SK-N-SH treated with all-trans-retinoic acid at 6 μM for 48 hours (cell line): ENCODE measurements around the gene MAK.

ENCODE experiments used
- ATAC-seq: fragments of 200-7000 bp; cut with Tn5 transposase; 3 replicates; pipeline ENCODE4 v1.9.1; 2020; ENCODE audit warnings: mild to moderate bottlenecking, moderate library complexity
- ARNTL ChIP-seq: fragments of 450-650 bp; formaldehyde crosslinking; IDR thresholded peaks from 2 replicates; pipeline ENCODE4 v1.5.0; 2020; ENCODE audit warnings: low read depth, mild to moderate bottlenecking, moderate library complexity, borderline replicate concordance
- BACH2 ChIP-seq: fragments of 250-450 bp; sonication (Bioruptor Pico); IDR thresholded peaks from 2 replicates; pipeline ENCODE4 v1.9.0; 2021; ENCODE audit warnings: mild to moderate bottlenecking, borderline replicate concordance
- CREB5 ChIP-seq: fragments of 250-450 bp; sonication (Bioruptor Pico); IDR thresholded peaks from 2 replicates; pipeline ENCODE4 v1.5.1; 2020; ENCODE audit warnings: low read depth, mild to moderate bottlenecking, moderate library complexity
- CSDC2 ChIP-seq: fragments of 250-450 bp; sonication (Bioruptor Pico); IDR thresholded peaks from 2 replicates; pipeline ENCODE4 v1.5.0; 2020; ENCODE audit warnings: mild to moderate bottlenecking, moderate library complexity
- CSRNP3 ChIP-seq: fragments of 250-450 bp; sonication (Bioruptor Pico); IDR thresholded peaks from 2 replicates; pipeline ENCODE4 v1.5.1; 2021; ENCODE audit warnings: mild to moderate bottlenecking, moderate library complexity
- ESRRG ChIP-seq: fragments of 250-450 bp; sonication (Bioruptor Pico); IDR thresholded peaks from 2 replicates; pipeline ENCODE4 v1.6.1; 2021; ENCODE audit warnings: mild to moderate bottlenecking
- GLIS3 ChIP-seq: fragments of 250-450 bp; sonication (Bioruptor Pico); IDR thresholded peaks from 2 replicates; pipeline ENCODE4 v1.5.0; 2020; ENCODE audit warnings: mild to moderate bottlenecking, moderate library complexity
- OSR1 ChIP-seq: fragments of 250-450 bp; sonication (Bioruptor Pico); IDR thresholded peaks from 2 replicates; pipeline ENCODE4 v1.8.0; 2022; ENCODE audit warnings: moderate library complexity, mild to moderate bottlenecking, inconsistent platforms
- RARB ChIP-seq: fragments of 250-450 bp; sonication (Bioruptor Pico); IDR thresholded peaks from 2 replicates; pipeline ENCODE4 v1.8.0; 2021; ENCODE audit warnings: mild to moderate bottlenecking, moderate library complexity
- SNAI2 ChIP-seq: fragments of 250-450 bp; sonication (Bioruptor Pico); IDR thresholded peaks from 2 replicates; pipeline ENCODE4 v1.5.0; 2020; ENCODE audit warnings: mild to moderate bottlenecking, moderate library complexity
- TCF4 ChIP-seq: fragments of 250-450 bp; sonication (Bioruptor Pico); IDR thresholded peaks from 2 replicates; pipeline ENCODE4 v1.8.0; 2021; ENCODE audit warnings: mild to moderate bottlenecking, moderate library complexity, borderline replicate concordance
- TOX ChIP-seq: fragments of 250-450 bp; sonication (Bioruptor Pico); IDR thresholded peaks from 2 replicates; pipeline ENCODE4 v1.8.0; 2021; ENCODE audit warnings: mild to moderate bottlenecking, moderate library complexity, borderline replicate concordance
- ZC3H10 ChIP-seq: fragments of 250-450 bp; sonication (Bioruptor Pico); IDR thresholded peaks from 2 replicates; pipeline ENCODE4 v1.5.1; 2021; ENCODE audit warnings: mild to moderate bottlenecking, moderate library complexity
- ZFP3 ChIP-seq: fragments of 250-450 bp; sonication (Bioruptor Pico); IDR thresholded peaks from 2 replicates; pipeline ENCODE4 v1.5.0; 2020; ENCODE audit warnings: mild to moderate bottlenecking, moderate library complexity
- ZFP30 ChIP-seq: fragments of 450-650 bp; formaldehyde crosslinking; IDR thresholded peaks from 2 replicates; pipeline ENCODE4 v1.5.0; 2022; ENCODE audit warnings: mild to moderate bottlenecking, moderate library complexity
- ZNF565 ChIP-seq: fragments of 450-650 bp; formaldehyde crosslinking; conservative IDR thresholded peaks from 2 replicates; pipeline ENCODE4 v1.5.0; 2020; ENCODE audit warnings: low read depth, mild to moderate bottlenecking, moderate library complexity
- ZNF8 ChIP-seq: fragments of 450-650 bp; formaldehyde crosslinking; IDR thresholded peaks from 2 replicates; pipeline ENCODE4 v1.5.0; 2020; ENCODE audit warnings: mild to moderate bottlenecking, moderate library complexity
- TF ChIP-seq, protein P1 (sequence below): fragments of 250-450 bp; sonication (Bioruptor Pico); IDR thresholded peaks from 2 replicates; pipeline ENCODE4 v1.8.0; 2021; ENCODE audit warnings: low read depth, mild to moderate bottlenecking, moderate library complexity, borderline replicate concordance
- TF ChIP-seq, protein P2 (sequence below): fragments of 250-450 bp; sonication (Bioruptor Pico); IDR thresholded peaks from 2 replicates; pipeline ENCODE4 v1.8.0; 2020; ENCODE audit warnings: mild to moderate bottlenecking, moderate library complexity, borderline replicate concordance

Gene MAK

DNA sequence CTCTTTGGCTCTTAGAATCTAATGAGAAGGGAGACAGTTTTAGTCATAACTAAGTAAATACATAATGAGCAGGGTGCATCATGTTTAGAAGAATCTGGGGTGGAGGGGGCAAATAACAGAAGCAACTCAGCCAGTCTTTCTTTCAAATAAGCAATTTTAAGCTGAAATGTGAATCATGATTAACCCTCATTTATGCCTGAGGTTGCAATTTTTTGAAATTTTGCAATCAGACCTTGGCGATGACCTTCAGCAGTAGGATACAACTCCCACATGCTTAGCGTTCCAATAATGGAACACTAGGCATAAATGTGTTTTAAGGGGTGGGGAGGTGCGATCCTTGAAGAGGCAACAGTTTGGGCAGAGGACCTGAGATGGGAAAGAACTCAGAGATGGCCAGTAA lies 60.1 kb downstream of the MAK start (continued):
- TF ChIP-seq CREB5 (CRISPR knock-in tag) = no peak
- TF ChIP-seq SNAI2 (CRISPR knock-in tag) = no peak

- TF ChIP-seq, protein P1, sequence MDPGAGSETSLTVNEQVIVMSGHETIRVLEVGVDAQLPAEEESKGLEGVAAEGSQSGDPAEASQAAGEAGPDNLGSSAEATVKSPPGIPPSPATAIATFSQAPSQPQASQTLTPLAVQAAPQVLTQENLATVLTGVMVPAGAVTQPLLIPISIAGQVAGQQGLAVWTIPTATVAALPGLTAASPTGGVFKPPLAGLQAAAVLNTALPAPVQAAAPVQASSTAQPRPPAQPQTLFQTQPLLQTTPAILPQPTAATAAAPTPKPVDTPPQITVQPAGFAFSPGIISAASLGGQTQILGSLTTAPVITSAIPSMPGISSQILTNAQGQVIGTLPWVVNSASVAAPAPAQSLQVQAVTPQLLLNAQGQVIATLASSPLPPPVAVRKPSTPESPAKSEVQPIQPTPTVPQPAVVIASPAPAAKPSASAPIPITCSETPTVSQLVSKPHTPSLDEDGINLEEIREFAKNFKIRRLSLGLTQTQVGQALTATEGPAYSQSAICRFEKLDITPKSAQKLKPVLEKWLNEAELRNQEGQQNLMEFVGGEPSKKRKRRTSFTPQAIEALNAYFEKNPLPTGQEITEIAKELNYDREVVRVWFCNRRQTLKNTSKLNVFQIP (CRISPR knock-in tag) = no peak
- no peak for TF ChIP-seq ARNTL (CRISPR knock-in tag)
- no peak for ATAC-seq
These were observed 66.9 kb downstream of the MAK start for GRCh38 chr6:10771371-10771894.

DNA sequence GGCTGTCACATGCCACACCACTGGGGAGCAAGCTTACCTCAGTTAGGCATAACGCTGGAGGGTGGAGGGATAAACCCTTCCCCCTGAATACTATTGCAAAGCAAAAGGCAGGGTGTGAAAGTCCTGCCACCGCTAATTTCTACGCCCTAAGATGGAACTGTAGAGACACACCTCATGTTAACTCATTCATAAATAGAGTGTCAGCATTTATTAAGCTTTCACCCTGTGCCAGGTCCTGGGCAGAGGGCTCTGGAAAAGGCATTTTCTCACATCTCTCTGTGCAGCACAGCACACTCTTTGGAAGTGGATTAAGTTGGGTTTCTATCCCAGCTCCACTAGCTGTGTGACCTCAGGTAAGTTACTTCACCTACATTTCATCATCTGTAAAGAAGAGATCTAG lies 68.9 kb downstream of the MAK start:
- no peak for ATAC-seq
- TF ChIP-seq ZFP3 (no peak), ZFP30 (CRISPR knock-in tag) (no peak), BACH2 (CRISPR knock-in tag) (no peak), SNAI2 (CRISPR knock-in tag) (no peak), ZNF8 (CRISPR knock-in tag) (no peak), ZNF565 (CRISPR knock-in tag) (no peak), CREB5 (CRISPR knock-in tag) (no peak), RARB (CRISPR knock-in tag) (no peak), OSR1 (CRISPR knock-in tag) (no peak), CSRNP3 (CRISPR knock-in tag) (no peak), ZC3H10 (CRISPR knock-in tag) (no peak), CSDC2 (CRISPR knock-in tag) (no peak)
- TF ChIP-seq, protein P2, sequence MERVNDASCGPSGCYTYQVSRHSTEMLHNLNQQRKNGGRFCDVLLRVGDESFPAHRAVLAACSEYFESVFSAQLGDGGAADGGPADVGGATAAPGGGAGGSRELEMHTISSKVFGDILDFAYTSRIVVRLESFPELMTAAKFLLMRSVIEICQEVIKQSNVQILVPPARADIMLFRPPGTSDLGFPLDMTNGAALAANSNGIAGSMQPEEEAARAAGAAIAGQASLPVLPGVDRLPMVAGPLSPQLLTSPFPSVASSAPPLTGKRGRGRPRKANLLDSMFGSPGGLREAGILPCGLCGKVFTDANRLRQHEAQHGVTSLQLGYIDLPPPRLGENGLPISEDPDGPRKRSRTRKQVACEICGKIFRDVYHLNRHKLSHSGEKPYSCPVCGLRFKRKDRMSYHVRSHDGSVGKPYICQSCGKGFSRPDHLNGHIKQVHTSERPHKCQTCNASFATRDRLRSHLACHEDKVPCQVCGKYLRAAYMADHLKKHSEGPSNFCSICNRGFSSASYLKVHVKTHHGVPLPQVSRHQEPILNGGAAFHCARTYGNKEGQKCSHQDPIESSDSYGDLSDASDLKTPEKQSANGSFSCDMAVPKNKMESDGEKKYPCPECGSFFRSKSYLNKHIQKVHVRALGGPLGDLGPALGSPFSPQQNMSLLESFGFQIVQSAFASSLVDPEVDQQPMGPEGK (CRISPR knock-in tag) = no peak
- TF ChIP-seq, all 23 proteins: peak for 0

GRCh38 chr6:10763006-10763405 lies 75.3 kb downstream of the MAK start:
- no peak for ATAC-seq
- no peak for TF ChIP-seq ZNF565 (CRISPR knock-in tag)
- TF ChIP-seq GLIS3 (CRISPR knock-in tag) = no peak
- TF ChIP-seq, protein P2 (CRISPR knock-in tag) = no peak
- TF ChIP-seq BACH2 (CRISPR knock-in tag) = no peak
- TF ChIP-seq, protein P1 (CRISPR knock-in tag) = no peak
- no peak for TF ChIP-seq RARB (CRISPR knock-in tag)
- TF ChIP-seq OSR1 (CRISPR knock-in tag) = no peak
- no peak for TF ChIP-seq CSRNP3 (CRISPR knock-in tag)
- no peak for TF ChIP-seq TCF4 (CRISPR knock-in tag)
- TF ChIP-seq TOX = no peak
- no peak for TF ChIP-seq ZFP30 (CRISPR knock-in tag)
- TF ChIP-seq ESRRG (CRISPR knock-in tag) = no peak
- TF ChIP-seq ARNTL (CRISPR knock-in tag) = no peak
- TF ChIP-seq ZFP3 = no peak
- TF ChIP-seq, all 23 proteins: peak for 0
